Gastrocnemius medialis (tissue), 4 donors: ENCODE measurements around the gene GADD45B.

Source experiments
- POLR2A ChIP-seq, 2 donors: fragments of 450-650 bp; IDR thresholded peaks; one replicate each; pipeline ENCODE4 v1.6.1; 2017; ENCODE audit warnings: antibody characterized with exemption in 2 of 2, mild to moderate bottlenecking in 2 of 2, moderate library complexity in 2 of 2
- TF ChIP-seq, protein P1 (sequence below), 5 experiments: fragments of 450-650 bp in 3 of 5; fragments of 200-600 bp in 2 of 5; sonication (generic) in 2 of 5; IDR thresholded peaks in 4 of 5; conservative IDR thresholded peaks in 1 of 5; 1 replicate in 4 of 5; 2 replicates in 1 of 5; pipeline ENCODE4 v1.5.1; 2016 to 2019; ENCODE audit warnings: antibody characterized with exemption in 5 of 5, mild to moderate bottlenecking in 3 of 5, moderate library complexity in 3 of 5

DNA sequence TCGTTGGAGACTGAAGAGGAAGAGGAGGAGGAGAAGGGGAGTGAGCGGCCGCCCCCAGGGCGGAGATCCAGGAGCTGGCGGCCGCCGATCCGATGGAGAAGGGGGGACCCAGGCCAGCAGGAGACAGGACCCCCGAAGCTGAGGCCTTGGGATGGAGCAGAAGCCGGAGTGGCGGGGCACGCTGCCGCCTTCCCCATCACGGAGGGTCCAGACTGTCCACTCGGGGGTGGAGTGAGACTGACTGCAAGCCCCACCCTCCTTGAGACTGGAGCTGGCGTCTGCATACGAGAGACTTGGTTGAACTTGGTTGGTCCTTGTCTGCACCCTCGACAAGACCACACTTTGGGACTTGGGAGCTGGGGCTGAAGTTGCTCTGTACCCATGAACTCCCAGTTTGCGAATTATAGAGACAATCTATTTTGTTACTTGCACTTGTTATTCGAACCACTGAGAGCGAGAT, 1.8 kb downstream of the GADD45B start:
- TF ChIP-seq, protein P1, sequence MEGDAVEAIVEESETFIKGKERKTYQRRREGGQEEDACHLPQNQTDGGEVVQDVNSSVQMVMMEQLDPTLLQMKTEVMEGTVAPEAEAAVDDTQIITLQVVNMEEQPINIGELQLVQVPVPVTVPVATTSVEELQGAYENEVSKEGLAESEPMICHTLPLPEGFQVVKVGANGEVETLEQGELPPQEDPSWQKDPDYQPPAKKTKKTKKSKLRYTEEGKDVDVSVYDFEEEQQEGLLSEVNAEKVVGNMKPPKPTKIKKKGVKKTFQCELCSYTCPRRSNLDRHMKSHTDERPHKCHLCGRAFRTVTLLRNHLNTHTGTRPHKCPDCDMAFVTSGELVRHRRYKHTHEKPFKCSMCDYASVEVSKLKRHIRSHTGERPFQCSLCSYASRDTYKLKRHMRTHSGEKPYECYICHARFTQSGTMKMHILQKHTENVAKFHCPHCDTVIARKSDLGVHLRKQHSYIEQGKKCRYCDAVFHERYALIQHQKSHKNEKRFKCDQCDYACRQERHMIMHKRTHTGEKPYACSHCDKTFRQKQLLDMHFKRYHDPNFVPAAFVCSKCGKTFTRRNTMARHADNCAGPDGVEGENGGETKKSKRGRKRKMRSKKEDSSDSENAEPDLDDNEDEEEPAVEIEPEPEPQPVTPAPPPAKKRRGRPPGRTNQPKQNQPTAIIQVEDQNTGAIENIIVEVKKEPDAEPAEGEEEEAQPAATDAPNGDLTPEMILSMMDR (IDR thresholded peaks at IDR 0.05 in 4 of 5, conservative IDR thresholded peaks at IDR 0.05 in 1 of 5): no peak
- no peak for TF ChIP-seq POLR2A (IDR thresholded peaks at IDR 0.05)
